Measurements from ENCODE around the gene SUN3. TPM values are rescaled to one million over a fixed set of nuclear protein-coding genes. Genes with fewer than 3 reads are reported as not detected.

The SUN3 gene
- total RNA-seq, 1 experiment from 2014 or later: not detected

- ATAC-seq: peak; percentile 39
- H3K4me3 ChIP-seq (ENCODE audit: low read length): peak overlapping the region; percentile 74
Observed at GRCh38 chr7:48035967-48036478, 7.1 kb upstream of the SUN3 start.

GRCh38 chr7:48035301-48035966 is 6.5 kb upstream of the SUN3 start, which contains the start of gene C7orf57:
TSS of gene C7orf57 (plus strand) at chr7:48035543. CDS start at chr7:48036309, 766 bp downstream.
- DNase-seq: peak; percentile 83
- H3K4me2 ChIP-seq (ENCODE audit: low read length): peak within 1 kb of the TSS; percentile 100

More at GRCh38 chr7:48035967-48036478, 7.1 kb upstream of the SUN3 start:
- H3K4me2 ChIP-seq (ENCODE audit: low read length): peak overlapping the region; percentile 100
- peaks cover 13% of the 10 kb centered on the region for H3K4me1 ChIP-seq (ENCODE audit: insufficient read depth, low read length)
- ChIA-PET POLR2A (ENCODE audit: unreplicated experiment) (no interaction called here), CTCF (no interaction called here)
- no peaks in the 10 kb centered on the region for H3F3A ChIP-seq (ENCODE audit: low read length, unreplicated experiment)
- TF ChIP-seq EZH2 (IDR thresholded peaks at IDR 0.05; ENCODE audit: low read length, unreplicated experiment) (no peak), CTCF (conservative IDR thresholded peaks at IDR 0.05; ENCODE audit: low read depth, low read length) (no peak), EZH2phosphoT487 (IDR thresholded peaks at IDR 0.05; ENCODE audit: borderline replicate concordance, low read length) (no peak)
- no peaks in the 10 kb centered on the region for H3K36me3 ChIP-seq (ENCODE audit: low read depth, low read length)
- H3K27me3 ChIP-seq (ENCODE audit: low read length): no peaks in the 10 kb centered on the region
- no TSS peak for BruUV-seq (replicated peaks)
- H3K79me2 ChIP-seq (ENCODE audit: low read length): no peaks in the 10 kb centered on the region
- no peak overlapping the region for H3K27ac ChIP-seq (ENCODE audit: low read length)
- peak; percentile 24 for DNase-seq
- intact Hi-C loops (cut with micrococcal nuclease): loop anchor here (2.0 kb wide), 1 partner anchor 57 kb away; the partner anchor contains the start of gene HUS1
- H4K20me1 ChIP-seq (ENCODE audit: low read length): no peaks in the 10 kb centered on the region
- H2AFZ ChIP-seq (ENCODE audit: low read length): peak overlapping the region; percentile 97
- no peaks in the 10 kb centered on the region for H3K9me2 ChIP-seq (replicated peaks; ENCODE audit: low read length)
- H3K9ac ChIP-seq (ENCODE audit: low read length): no peak overlapping the region
- no peaks in the 10 kb centered on the region for H3K9me3 ChIP-seq (ENCODE audit: low read length)

More at GRCh38 chr7:48035301-48035966, 6.5 kb upstream of the SUN3 start, which contains the start of gene C7orf57:
- Histone ChIP-seq H3K9me2 (replicated peaks; ENCODE audit: low read length) (no peaks in the 10 kb centered on the region), H4K20me1 (ENCODE audit: low read length) (no peaks in the 10 kb centered on the region), H3K27me3 (ENCODE audit: low read length) (no peaks in the 10 kb centered on the region), H3K4me1 (ENCODE audit: insufficient read depth, low read length) (peaks cover 10% of the 10 kb centered on the region), H3K79me2 (ENCODE audit: low read length) (no peaks in the 10 kb centered on the region), H3F3A (ENCODE audit: low read length, unreplicated experiment) (no peaks in the 10 kb centered on the region), H3K27ac (ENCODE audit: low read length) (no peak within 1 kb of the TSS), H3K9me3 (ENCODE audit: low read length) (no peaks in the 10 kb centered on the region), H3K36me3 (ENCODE audit: low read depth, low read length) (no peaks in the 10 kb centered on the region), H3K9ac (ENCODE audit: low read length) (no peak within 1 kb of the TSS), H3K4me3 (ENCODE audit: low read length) (peak within 1 kb of the TSS; percentile 74), H2AFZ (ENCODE audit: low read length) (peak within 1 kb of the TSS; percentile 97)
- CTCF ChIA-PET: no interaction called here
- BruUV-seq (replicated peaks): no TSS peak
- TF ChIP-seq EZH2phosphoT487 (IDR thresholded peaks at IDR 0.05; ENCODE audit: borderline replicate concordance, low read length): no peak
- no peak for TF ChIP-seq EZH2 (IDR thresholded peaks at IDR 0.05; ENCODE audit: low read length, unreplicated experiment)
- no peak for TF ChIP-seq CTCF (conservative IDR thresholded peaks at IDR 0.05; ENCODE audit: low read depth, low read length)
- peak; percentile 95 for ATAC-seq
- intact Hi-C loops (cut with micrococcal nuclease): loop anchor here (2.0 kb wide), 1 partner anchor 57 kb away; the partner anchor contains the start of gene HUS1
- POLR2A ChIA-PET (ENCODE audit: unreplicated experiment): no interaction called here
